HG03039 (cell line): ENCODE measurements around the gene RAPGEF1.
"Not testable (repeated sequence)": the region's sequence is repeated elsewhere in the genome, so short reads cannot be mapped to it uniquely, and the experiment has no call there.

Experiments
- ATAC-seq: cut with Tn5 transposase; IDR thresholded peaks from one replicate; pipeline ENCODE4 v1.9.1; 2021; ENCODE audit warnings: mild to moderate bottlenecking, moderate library complexity; ENCODE audit not compliant: unreplicated experiment

The RAPGEF1 gene

DNA sequence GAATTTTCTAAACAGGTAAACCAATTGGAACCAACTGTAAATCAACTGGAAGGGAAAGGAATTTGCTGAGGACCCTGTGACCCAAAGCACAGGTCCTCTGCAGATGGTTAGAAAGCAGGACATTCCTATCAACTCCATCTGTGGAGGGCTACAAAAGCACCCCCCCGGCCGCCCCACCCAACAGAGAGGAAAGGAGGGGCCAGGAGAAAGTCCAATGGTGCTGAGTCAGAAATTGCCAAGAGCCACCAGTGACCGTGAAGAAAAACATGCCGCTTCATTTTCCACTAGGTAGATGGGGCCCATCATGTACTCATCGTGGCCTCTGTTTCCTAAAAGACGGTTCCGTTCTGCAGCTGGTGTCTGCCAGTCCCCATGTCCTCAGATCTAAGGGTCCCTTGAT is 66.3 kb downstream of the RAPGEF1 start:
- no peak for ATAC-seq

DNA sequence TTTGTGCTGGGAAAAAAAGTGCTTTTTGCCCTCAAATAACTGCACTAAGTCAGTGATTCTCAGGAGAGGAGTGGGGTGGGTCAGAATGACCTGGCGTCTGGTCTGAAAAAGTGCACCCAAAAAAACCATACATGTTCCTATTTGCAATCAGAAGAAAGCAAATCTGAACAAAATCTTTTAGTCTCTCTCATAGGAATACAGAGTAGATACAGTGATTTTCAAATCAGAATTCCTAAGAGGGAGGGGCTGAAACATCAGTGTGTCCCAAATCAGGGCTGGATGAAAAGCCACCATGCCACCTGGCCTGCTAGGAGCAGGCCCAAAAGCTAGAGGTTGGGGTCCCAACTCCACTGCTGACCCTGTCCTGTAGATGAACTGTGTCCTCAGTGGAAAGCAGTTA is 66.8 kb downstream of the RAPGEF1 start:
- no peak for ATAC-seq

DNA sequence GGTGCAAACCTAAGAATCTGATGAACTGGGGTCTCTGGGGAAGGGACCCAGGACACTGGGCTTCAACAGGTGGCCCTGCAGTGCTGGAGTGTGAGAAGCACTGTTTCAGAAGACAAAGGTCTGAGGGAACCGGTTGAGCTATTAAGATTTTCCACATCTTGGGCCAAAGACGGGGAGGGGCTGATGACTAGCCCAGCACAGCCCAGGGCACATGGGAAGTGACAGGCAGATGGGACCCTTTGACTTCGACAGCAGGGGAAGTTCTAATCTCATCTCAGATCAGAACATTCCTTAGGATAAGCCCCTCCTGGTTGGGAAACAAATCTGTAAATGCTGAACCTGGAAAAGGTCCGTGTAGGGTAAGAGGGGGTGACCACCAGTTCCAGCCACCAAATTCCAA is 67.4 kb downstream of the RAPGEF1 start:
- ATAC-seq = no peak

DNA sequence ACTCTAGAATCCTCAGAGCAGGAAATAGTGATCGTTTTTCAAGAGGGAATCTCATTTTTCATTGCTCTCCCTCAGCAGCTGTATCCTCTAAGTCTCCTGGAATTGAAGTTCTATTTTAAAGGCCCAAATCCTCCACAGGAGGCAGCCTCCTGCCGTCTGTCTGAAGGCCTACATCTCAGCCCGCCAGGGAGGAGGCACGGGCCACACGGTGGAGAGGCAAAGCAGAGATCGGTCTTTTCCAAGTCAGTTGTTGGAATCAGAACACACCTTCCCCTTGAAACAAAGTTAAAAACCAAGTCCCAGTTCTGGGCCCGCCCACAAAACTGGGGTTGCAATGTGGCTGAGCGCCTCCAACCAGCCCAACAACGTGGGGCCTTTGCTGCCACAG is 68.7 kb downstream of the RAPGEF1 start:
- ATAC-seq = no peak

DNA sequence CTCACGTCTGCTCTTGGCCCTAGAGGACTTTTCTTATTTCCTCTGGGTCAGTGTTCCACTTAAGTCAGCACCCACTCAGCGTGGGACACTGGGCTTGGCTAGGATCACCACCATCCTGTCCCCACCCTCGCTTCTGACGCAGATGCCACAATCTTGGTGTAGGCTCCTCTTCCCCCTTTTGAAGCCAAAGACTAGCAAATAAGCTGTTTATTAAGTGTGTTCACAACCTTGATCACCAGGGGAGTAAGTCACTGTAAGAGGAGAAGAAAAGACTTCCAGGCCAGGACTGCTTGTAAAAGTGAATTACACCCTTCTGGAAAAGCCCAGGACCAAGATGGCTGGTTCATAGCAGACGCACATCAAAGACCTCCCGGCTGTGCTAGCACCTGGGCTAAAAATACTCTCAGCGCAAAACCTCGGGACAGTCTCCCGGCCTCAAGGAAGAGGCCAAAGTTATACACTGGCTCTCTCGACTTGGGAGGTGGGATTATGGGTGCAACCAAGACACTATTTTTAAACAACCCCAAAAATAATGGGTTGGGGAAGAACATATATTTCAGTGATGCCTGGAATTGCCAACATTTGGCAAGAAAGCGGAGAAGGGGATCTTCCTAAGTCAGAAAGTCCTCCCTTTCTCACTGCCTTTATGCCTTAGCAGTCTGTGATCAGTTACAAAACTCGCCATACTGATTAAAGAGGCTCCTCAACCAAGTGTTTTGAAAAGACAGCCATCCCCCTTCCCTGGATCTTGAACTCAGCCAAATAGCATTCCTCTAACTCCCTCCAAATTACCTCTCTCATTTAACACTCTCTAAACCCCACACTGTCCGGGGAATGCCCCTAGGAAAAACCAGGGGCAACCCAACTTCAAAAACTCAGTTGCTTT is 69.4 kb downstream of the RAPGEF1 start:
- ATAC-seq = no peak

DNA sequence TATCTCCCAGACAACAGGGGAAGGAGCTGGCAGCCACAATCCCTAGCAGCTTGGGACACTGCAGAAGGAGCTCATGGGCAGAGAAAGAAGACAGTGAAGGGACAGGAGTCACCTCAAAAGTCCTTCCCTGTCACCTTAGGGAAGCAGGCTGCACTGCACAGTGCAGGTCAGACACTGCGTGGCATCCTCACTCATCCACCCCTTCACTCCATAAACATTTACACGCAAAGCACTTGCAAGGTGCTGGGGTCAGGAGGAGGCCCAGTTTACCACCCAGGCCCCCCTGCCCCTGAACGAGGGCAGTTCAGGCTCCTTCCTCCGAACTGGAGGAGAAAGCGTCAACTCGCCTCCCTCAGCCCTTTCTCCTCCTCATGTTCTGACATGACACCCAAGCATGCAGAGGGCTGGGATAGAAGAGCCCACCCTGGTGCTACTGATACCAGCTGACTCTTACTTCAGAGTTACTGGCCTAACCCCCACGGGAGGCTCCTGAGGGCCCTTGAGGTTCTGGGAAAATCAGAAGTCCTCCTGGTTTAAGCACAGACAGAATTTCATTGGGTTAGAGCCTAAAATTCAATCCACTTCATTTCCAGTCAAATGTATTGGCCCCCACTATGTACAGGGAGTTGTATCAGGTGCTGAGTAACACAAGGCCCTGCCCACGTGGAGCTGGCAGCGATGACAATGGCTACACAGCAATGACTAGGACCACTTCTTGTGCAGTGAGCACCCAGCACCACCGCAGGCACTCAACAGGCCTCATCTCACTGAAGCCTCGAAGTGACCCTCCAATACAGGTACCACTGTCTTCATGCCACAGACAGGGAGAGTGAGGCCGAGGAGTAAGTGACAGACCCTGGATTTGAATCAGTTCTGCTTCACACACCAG is 70.4 kb downstream of the RAPGEF1 start:
- no peak for ATAC-seq

DNA sequence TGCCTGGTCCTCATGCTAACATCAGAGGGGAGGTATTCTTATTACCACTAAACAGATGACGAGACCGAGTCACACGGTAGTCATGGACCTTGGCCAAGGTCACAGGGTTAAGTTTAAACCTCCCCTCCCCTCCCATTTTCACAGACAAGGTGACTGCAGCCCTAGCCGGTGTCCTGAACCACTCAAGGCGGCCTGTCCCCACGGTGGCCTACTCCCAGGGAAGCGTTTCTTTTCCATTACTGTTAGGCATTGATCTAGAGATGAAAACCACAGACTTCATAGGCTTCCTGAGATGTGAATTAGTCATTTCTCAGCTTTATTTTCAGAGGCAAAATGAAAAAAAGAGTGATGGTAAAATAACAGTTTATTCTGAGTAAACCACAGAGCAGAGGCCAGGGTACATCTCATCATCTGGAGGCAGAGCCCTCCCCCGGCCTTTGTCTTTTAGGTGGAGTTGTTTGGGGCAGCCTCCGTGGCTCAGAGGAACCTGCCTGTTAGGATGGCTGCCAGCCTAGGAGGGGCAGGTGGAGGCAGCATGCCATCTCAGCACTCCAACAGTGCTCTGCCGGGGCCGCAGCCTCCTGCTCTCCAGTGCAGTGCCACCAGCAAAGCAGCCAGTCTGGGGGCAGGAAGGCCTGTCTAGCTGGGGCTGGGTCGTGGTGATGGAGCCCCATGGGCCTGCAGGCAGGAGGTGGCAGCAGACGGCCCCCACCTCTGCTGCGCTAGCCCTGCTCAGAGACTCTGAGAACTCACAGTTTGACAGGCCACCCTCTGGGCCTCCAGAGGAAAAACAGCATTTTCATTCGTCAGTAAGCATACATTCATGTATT is 71.2 kb downstream of the RAPGEF1 start:
- no peak for ATAC-seq

DNA sequence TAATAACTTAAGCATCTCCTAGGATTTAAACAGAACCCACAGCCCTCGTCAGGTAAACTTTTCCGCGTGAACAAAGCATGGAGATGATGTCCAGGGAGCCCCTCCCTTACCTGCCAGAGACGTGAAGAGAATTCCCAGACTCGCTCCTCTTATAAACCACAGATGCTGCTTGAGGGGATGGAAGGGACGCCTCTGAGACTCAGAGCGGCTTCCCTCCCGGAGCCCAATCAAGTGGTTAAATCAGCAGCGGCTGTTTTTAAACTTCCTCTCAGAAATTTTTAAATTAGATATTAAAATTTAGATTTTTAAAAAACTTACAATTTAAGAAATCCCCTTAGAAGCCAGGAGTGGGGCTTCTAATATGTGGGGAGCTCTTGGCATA is 71.8 kb downstream of the RAPGEF1 start:
- no peak for ATAC-seq

DNA sequence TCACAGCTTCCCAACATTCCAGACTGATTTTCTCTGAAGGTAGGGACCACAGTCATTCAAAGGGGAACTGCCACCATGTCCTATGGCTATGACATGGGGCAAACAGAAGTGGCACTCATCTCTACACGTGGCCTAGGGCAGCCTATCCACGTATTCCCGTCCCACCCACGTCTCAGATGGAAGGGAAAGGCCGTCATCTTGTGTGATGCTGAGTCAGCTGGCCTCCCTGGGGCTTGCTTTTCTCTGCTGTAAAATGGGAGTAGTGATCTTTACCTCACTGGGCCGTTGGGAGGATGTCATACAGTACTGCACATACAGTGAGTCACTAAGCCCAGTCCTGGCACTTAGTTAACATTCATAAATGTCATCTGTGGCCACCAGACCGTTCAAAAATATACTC is 72.3 kb downstream of the RAPGEF1 start:
- ATAC-seq = no peak

DNA sequence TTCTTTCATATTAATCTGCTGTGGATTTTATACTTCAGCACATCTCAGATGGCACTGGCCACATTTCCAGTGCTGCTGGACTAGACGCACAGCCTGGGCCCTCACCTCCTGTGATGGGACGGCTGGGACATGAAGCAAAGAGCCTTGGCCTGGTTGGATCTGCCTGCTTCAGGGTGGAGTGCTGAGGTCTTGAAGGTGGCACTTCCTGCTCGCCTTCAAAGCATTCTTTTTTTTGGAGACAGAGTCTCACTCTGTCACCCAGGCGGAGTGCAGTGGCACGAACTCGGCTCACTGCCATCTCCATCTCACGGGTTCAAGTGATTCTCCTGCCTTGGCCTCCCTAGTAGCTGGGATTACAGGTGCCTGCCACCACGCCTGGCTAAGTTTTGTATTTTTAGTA is 73.1 kb downstream of the RAPGEF1 start:
- no peak for ATAC-seq

DNA sequence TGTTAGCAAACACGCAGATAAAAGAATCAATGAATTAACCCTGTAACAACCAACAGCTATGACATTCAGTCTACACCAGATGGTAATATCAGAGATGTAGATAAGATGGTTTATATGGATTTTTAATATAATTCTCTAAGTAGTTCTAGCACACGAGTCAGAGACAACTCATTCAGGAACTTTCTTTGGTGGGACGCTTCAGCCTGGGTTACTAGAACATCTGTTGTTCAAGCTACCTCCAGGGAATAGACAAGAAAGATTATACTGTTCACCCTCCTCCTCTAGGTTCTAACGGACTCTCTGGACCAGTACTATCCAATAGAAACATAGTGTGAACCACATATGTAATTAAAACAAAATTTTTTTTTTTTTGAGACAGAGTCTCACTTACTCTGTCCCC is 73.8 kb downstream of the RAPGEF1 start:
- no peak for ATAC-seq

DNA sequence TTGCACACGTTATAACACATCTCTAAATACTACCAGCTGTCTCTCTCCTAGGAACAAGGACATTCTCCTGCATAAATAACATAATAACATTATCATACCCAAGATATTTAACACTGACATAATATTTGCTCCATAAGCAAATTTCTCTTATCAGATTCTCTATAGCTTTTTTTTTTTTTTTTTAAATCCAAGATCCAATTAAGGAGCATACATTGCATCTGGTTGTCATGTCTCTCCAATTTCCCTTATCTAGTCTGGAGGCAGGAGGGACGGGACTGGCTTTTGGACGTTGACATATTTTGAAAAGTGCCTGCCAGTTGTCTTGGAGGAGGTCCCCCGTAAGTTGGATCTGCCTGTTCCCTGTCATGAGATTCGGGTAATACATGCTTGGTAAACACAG is 76.6 kb downstream of the RAPGEF1 start:
- ATAC-seq = no peak

DNA sequence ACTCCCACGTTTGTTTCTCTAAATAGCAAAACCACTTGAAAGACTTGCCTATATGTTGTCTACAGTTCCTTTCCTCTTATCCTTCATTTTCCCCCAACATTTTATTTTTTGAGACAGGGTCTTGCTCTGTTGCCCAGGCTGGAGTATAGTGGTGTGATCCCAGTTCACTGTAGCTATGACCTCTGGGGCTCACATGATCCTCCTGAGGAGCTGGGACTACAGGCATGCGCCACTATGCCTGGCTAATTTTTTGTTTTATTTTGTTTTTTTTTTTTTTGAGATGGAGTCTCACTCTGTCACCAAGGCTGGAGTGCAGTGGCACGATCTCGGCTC is 77.6 kb downstream of the RAPGEF1 start:
- not testable (repeated sequence) for ATAC-seq

DNA sequence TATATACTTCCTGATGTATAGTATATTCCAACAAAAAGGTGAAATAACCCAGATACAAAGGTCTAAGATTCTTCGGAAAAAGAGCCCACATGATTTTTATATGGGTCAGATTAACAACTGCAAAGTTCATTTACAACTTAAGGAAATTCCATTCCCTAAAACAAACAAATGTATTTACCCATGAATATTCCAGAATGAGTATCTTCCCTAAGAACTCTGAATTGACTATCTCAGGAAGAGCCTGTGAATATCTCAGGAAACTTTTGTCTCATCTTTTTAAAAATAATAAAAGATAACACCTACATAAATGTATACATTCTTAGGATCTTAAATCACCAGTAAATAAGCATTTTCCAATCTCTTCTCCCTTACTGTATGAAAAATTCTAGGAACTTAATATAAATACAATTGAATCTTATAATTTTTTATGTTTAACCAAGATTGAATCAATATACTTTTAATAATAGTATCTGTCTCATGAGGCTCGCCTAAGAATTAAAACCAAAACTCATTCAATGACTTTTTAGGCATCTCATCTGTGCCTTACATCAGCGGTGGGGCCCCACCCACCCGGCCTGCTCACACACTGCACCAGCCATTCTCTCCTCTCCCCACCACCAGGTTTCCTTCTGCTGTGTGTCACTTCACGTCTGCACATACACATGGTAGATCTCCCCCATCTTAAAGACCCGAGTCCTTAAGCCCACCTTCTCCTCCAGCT is 78.1 kb downstream of the RAPGEF1 start:
- no peak for ATAC-seq

DNA sequence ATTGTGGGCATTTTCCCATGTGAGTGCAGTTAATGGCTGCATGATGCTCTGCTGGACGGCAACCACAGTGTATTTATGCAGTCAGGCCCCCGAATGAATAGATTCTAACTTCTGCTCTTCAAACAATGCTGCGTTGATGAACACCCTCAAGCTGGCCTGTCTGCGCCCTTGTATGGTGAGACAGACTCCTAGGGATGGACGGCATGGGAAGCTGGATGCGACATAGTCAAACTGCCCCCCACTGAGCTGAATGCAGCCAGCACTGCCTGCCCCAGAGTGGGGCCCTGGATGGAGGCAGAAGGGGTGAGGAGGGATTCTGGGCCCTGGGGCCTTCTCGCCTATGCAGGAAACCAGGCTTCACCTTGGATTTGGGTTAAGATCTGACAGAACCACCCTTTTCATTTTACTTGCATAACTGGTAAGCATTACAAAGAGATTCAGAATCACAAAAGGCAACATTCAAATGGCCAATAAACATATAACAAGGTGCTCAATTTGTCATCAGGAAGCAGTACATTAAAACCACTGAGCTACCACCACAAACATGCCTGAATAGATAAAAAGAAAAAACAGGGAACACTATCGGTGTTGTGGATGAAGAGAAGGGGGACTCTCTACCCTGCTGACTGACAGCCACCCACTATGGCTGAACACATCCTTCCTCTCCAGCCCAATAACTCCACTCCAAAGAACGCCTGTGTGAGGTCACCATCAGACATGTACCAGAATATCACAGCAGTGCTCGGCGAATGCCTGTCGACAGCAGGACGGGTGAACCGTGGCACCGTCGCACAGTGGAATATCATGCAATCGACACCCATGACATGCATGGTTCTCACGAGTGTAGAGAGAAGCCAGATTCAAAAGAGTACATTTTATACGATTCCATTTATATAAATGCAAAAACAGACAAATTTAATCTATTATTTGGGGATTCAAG is 79.1 kb downstream of the RAPGEF1 start:
- ATAC-seq = no peak

DNA sequence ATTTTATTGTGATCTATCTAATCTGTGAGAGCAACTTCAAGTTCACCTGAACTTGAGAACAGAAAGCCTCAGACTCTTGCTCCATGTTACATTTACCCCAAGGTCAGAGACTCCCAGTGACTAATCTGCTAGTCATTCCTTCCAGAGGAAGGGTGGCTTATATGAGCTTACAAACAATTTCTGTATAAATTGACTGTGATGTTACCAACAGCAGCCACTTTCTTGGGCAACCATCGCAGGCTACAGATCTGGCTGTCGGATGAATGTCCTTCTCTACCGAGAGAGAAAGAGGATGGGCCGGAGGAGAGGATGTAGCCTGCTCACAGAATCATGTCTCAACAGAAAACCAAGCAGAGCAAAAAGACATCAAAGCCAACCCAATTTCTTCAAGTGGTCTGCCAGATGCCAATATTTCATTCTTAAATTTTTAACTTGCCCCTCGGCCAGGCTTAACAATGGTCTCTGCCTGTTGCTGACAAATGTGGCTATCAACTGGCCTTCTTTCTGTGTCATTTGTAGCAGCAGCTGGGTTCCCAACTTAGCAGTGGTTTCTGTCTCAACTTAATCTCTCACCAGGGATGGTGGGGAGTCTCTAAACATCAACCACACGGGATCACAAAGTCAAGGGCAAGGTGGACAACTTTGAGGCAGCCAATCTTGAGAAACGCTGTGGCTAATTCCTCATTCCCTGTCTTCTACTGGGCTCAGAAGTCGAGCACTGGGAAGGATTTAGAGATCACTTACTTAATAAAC is 81.3 kb downstream of the RAPGEF1 start:
- no peak for ATAC-seq

DNA sequence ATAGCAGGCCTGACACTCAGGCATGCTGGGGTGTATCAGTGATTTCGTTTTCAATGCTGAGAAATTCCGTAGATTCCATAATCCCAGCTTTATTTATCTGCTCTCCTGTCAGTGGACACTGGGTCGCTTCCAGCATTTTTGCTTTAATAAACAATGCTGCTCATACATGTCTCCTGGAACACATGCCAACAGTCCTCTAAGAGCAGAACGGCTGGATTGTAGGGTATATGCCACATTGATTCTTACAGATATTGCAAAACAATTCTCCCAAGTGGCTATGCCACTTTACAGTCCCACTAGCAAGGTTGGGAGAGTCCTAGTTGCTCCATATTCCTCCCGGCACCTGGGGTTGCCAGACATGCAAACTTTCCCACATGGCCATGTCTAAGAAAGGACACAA is 81.9 kb downstream of the RAPGEF1 start:
- no peak for ATAC-seq

DNA sequence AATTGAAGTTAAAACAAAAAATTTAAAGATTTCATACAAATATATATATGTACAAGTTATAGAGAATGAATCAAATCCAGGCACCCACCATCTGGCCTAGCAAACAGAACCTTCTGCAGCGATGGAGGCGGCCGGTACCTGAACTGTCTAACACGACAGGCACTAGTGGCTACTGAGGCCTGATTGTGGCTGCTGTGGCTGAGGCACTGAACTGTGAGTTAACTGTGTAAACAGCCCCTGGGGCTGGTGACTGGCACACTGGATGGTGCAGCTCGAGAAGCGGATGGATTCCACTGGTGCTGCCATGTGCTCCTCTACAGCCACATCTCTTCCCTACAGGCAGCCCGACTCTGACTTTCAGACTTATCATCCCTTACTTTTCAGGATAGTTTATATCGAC is 82.4 kb downstream of the RAPGEF1 start:
- ATAC-seq = no peak

DNA sequence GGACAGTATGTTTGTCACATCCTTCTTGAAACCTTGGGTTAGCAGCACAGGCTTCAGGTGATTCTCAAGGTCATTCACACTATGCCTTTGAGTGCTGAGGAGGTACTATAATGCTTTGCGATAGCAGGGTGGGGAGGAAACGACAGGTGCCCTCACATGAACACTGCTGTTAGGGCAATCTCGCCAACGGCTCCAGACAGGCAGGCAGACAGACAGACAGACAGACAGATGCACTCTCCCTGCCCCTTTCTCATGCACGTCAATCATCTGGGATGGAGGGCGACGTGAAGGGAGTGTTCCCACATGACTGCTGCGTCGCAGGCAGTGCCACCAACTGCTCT is 82.9 kb downstream of the RAPGEF1 start:
- no peak for ATAC-seq
